GM12878 (cell line): ENCODE measurements around the gene HIVEP2.

Source experiments
- BCL11A ChIP-seq: IDR thresholded peaks from 2 replicates; pipeline ENCODE4 v1.6.1; 2011; ENCODE audit warnings: low read depth, low read length
- CTCF ChIP-seq, 3 experiments: IDR thresholded peaks in 2 of 3; conservative IDR thresholded peaks in 1 of 3; 2 replicates each; pipeline ENCODE4 v1.5.1; 2011; ENCODE audit warnings: low read depth in 3 of 3, low read length in 3 of 3, mild to moderate bottlenecking in 3 of 3, control low read depth in 2 of 3, moderate library complexity in 2 of 3, inconsistent platforms in 1 of 3, mixed read lengths in 1 of 3; ENCODE audit not compliant: control insufficient read depth in 2 of 3, insufficient read depth in 1 of 3; ENCODE audit errors: extremely low read depth in 1 of 3
- NBN ChIP-seq: fragments of 450-650 bp; IDR thresholded peaks from 2 replicates; pipeline ENCODE4 v1.6.1; 2016
- NR2C2 ChIP-seq: IDR thresholded peaks from 2 replicates; pipeline ENCODE4 v1.6.1; 2011; ENCODE audit warnings: borderline replicate concordance, low read depth; ENCODE audit not compliant: control insufficient read depth, insufficient read length
- POLR2A ChIP-seq: IDR thresholded peaks from 2 replicates; pipeline ENCODE4 v1.6.1; 2011; ENCODE audit warnings: low read depth, mild to moderate bottlenecking, low read length
- POLR2AphosphoS2 ChIP-seq: IDR thresholded peaks from 2 replicates; pipeline ENCODE4 v1.6.1; 2011; ENCODE audit warnings: low read depth, mild to moderate bottlenecking, low read length, improper control_type of control experiment, moderate library complexity
- REST ChIP-seq: IDR thresholded peaks from 2 replicates; pipeline ENCODE4 v1.6.1; 2012; ENCODE audit warnings: mild to moderate bottlenecking, low read depth, low read length
- SP1 ChIP-seq: IDR thresholded peaks from one replicate; pipeline ENCODE4 v1.6.1; 2011; ENCODE audit warnings: low read depth, low read length
- ZBTB33 ChIP-seq: fragments of 450-650 bp; IDR thresholded peaks from 2 replicates; pipeline ENCODE4 v1.6.1; 2017; ENCODE audit warnings: mild to moderate bottlenecking
- ZNF24 ChIP-seq: fragments of 450-650 bp; IDR thresholded peaks from 2 replicates; pipeline ENCODE4 v1.6.1; 2017; ENCODE audit warnings: antibody characterized with exemption, mild to moderate bottlenecking

- TF ChIP-seq POLR2A (no peak), REST (no peak), NBN (no peak), ZBTB33 (no peak), BCL11A (no peak), ZNF24 (no peak), CTCF (IDR thresholded peaks at IDR 0.05 in 2 of 3, conservative IDR thresholded peaks at IDR 0.05 in 1 of 3; ENCODE audit: control insufficient read depth in 2 of 3, extremely low read depth in 1 of 3, insufficient read depth in 1 of 3, low read depth in 3 of 3, low read length in 3 of 3) (no peak), NR2C2 (no peak), POLR2AphosphoS2 (no peak), SP1 (no peak)
Observed at GRCh38 chr6:142740449-142740848, 204.5 kb downstream of the HIVEP2 start.
